ENCODE measurements around the gene MPP3. TPM values are rescaled to one million over a fixed set of nuclear protein-coding genes. Genes with fewer than 3 reads are reported as not detected.

The MPP3 gene
- total RNA-seq, 2 experiments from 2014 or later, result not detected

- no TSS peak for BruUV-seq (replicated peaks)
- Histone ChIP-seq H3K36me3 (ENCODE audit: insufficient read depth, low read length) (no peaks in the 10 kb centered on the region), H3K79me2 (ENCODE audit: insufficient read depth, low read depth, low read length) (no peaks in the 10 kb centered on the region), H3K4me1 (ENCODE audit: insufficient read depth, low read length, poor library complexity, severe bottlenecking) (no peaks in the 10 kb centered on the region), H3K9me2 (ENCODE audit: insufficient read depth, low read length) (no peaks in the 10 kb centered on the region), H3K27ac (ENCODE audit: low read depth, low read length, poor library complexity, severe bottlenecking) (no peak overlapping the region), H3K4me3 (ENCODE audit: low read depth, low read length, poor library complexity, severe bottlenecking) (no peak overlapping the region), H3K9me3 (ENCODE audit: low read length) (no peaks in the 10 kb centered on the region), H3K4me2 (ENCODE audit: low read length) (no peak overlapping the region), H4K20me1 (ENCODE audit: insufficient read depth, low read length) (no peaks in the 10 kb centered on the region), H2AFZ (ENCODE audit: low read length) (no peak overlapping the region)
- TF ChIP-seq EZH2phosphoT487 (IDR thresholded peaks at IDR 0.05; ENCODE audit: borderline replicate concordance, low read depth, low read length), result no peak
- TF ChIP-seq, protein P1, sequence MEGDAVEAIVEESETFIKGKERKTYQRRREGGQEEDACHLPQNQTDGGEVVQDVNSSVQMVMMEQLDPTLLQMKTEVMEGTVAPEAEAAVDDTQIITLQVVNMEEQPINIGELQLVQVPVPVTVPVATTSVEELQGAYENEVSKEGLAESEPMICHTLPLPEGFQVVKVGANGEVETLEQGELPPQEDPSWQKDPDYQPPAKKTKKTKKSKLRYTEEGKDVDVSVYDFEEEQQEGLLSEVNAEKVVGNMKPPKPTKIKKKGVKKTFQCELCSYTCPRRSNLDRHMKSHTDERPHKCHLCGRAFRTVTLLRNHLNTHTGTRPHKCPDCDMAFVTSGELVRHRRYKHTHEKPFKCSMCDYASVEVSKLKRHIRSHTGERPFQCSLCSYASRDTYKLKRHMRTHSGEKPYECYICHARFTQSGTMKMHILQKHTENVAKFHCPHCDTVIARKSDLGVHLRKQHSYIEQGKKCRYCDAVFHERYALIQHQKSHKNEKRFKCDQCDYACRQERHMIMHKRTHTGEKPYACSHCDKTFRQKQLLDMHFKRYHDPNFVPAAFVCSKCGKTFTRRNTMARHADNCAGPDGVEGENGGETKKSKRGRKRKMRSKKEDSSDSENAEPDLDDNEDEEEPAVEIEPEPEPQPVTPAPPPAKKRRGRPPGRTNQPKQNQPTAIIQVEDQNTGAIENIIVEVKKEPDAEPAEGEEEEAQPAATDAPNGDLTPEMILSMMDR (conservative IDR thresholded peaks at IDR 0.05; ENCODE audit: low read length), result no peak
- ChIA-PET POLR2A (interaction anchor here (0.6 kb wide), 1 partner anchor 365 kb away, joined by 5 read pairs; no protein-coding TSS in a partner anchor), CTCF (ENCODE audit: unreplicated experiment) (no interaction called here)
- no peak for DNase-seq (ENCODE audit: low spot score)
- intact Hi-C loops (cut with micrococcal nuclease; ENCODE audit: unreplicated experiment), result no loop called here
Observed at GRCh38 chr17:43841282-43841681, 8.3 kb upstream of the MPP3 start.

DNA sequence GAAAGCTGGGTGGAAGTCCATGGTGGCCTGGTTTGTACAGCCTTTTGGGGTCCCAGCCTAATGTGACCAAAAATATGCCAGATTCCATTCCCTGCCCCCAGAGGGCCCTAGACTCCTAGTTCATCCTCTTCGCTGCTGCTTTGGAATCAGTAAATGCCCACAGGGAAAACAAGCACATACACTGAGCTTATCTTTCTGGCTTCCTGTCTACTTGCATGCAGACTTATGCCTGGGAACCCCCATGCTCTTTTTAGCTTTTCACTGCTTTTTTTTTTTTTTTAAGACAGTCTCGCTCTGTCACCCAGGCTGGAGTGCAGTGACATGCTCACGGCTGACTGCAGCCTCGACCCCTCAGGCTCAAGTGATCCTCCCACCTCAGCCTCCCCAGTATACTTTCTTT lies 7.9 kb upstream of the MPP3 start:
- ChIA-PET POLR2A (interaction anchor here (0.6 kb wide), 1 partner anchor 13 kb away, joined by 3 read pairs; no protein-coding TSS in a partner anchor), CTCF (ENCODE audit: unreplicated experiment) (no interaction called here)
- Histone ChIP-seq H4K20me1 (ENCODE audit: insufficient read depth, low read length) (no peaks in the 10 kb centered on the region), H3K36me3 (ENCODE audit: insufficient read depth, low read length) (no peaks in the 10 kb centered on the region), H3K4me3 (ENCODE audit: low read depth, low read length, poor library complexity, severe bottlenecking) (no peak overlapping the region), H3K4me1 (ENCODE audit: insufficient read depth, low read length, poor library complexity, severe bottlenecking) (no peaks in the 10 kb centered on the region), H3K9me3 (ENCODE audit: low read length) (no peaks in the 10 kb centered on the region), H3K79me2 (ENCODE audit: insufficient read depth, low read depth, low read length) (no peaks in the 10 kb centered on the region), H2AFZ (ENCODE audit: low read length) (no peak overlapping the region), H3K27ac (ENCODE audit: low read depth, low read length, poor library complexity, severe bottlenecking) (no peak overlapping the region), H3K9me2 (ENCODE audit: insufficient read depth, low read length) (no peaks in the 10 kb centered on the region), H3K4me2 (ENCODE audit: low read length) (no peak overlapping the region)
- BruUV-seq (replicated peaks), result no TSS peak
- intact Hi-C loops (cut with micrococcal nuclease; ENCODE audit: unreplicated experiment), result no loop called here
- TF ChIP-seq EZH2phosphoT487 (IDR thresholded peaks at IDR 0.05; ENCODE audit: borderline replicate concordance, low read depth, low read length), result no peak
- TF ChIP-seq, protein P1 (conservative IDR thresholded peaks at IDR 0.05; ENCODE audit: low read length), result peak; percentile 44; the same call in 1 of the 2 replicates
- DNase-seq (ENCODE audit: low spot score), result no peak

- no TSS peak for BruUV-seq (replicated peaks)
- Histone ChIP-seq H3K36me3 (ENCODE audit: insufficient read depth, low read length) (no peaks in the 10 kb centered on the region), H3K9me3 (ENCODE audit: low read length) (no peaks in the 10 kb centered on the region), H3K4me2 (ENCODE audit: low read length) (no peak overlapping the region), H3K4me3 (ENCODE audit: low read depth, low read length, poor library complexity, severe bottlenecking) (no peak overlapping the region), H3K4me1 (ENCODE audit: insufficient read depth, low read length, poor library complexity, severe bottlenecking) (no peaks in the 10 kb centered on the region), H3K27ac (ENCODE audit: low read depth, low read length, poor library complexity, severe bottlenecking) (no peak overlapping the region), H2AFZ (ENCODE audit: low read length) (no peak overlapping the region), H4K20me1 (ENCODE audit: insufficient read depth, low read length) (no peaks in the 10 kb centered on the region), H3K9me2 (ENCODE audit: insufficient read depth, low read length) (no peaks in the 10 kb centered on the region), H3K79me2 (ENCODE audit: insufficient read depth, low read depth, low read length) (no peaks in the 10 kb centered on the region)
- ChIA-PET POLR2A (interaction anchor here (0.6 kb wide), 1 partner anchor 1374 kb away, joined by 4 read pairs; no protein-coding TSS in a partner anchor), CTCF (ENCODE audit: unreplicated experiment) (no interaction called here)
- DNase-seq (ENCODE audit: low spot score), result no peak
- TF ChIP-seq EZH2phosphoT487 (IDR thresholded peaks at IDR 0.05; ENCODE audit: borderline replicate concordance, low read depth, low read length), result no peak
- TF ChIP-seq, protein P1 (conservative IDR thresholded peaks at IDR 0.05; ENCODE audit: low read length), result no peak
- intact Hi-C loops (cut with micrococcal nuclease; ENCODE audit: unreplicated experiment), result no loop called here
Observed at GRCh38 chr17:43839670-43840108, 6.7 kb upstream of the MPP3 start.
